Erythroblast (primary cell): ENCODE results near the gene L1CAM.

ENCODE experiments used
- GATA1 ChIP-seq: IDR thresholded peaks from 2 replicates; pipeline ENCODE4 v1.6.1; 2011; ENCODE audit warnings: low read depth, mild to moderate bottlenecking, control low read depth, low read length, moderate library complexity
- POLR2A ChIP-seq: IDR thresholded peaks from 2 replicates; pipeline ENCODE4 v1.6.1; 2011; ENCODE audit warnings: mild to moderate bottlenecking, low read length

DNA sequence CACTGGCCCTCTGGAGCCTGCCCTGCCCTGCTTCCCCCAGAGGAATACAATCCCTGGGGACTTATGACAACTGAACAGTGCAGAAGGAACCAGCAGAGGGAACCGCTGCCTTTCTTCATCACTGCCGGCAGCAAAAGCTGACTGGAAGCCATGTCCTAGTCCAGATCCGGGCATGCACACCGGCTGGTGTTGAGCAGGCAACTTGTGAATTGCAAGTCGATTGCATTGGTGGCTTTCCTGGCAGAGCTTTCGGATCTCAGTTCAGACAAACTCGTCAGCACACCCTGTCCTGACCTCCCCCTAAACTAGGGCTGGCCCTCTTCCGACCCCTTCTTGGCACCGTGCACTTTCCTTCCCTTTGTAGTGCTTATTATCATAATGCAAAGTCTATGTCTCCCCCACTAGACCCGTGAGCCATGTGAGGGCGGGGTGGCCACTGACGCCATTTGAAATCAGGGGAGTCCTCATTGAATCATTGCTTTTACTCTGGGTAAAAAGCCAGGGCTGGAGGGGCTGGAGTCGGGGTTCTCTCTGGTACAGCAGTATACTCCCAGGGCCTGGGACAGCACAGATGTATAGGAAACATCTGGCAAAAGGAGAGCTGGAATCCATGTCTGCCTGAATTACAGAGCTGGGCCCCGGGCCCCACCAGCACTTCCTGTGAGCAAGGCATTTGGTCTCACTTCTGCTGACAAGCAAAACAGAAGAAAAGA lies 38.3 kb upstream of the L1CAM start:
- no peak for TF ChIP-seq POLR2A
- no peak for TF ChIP-seq GATA1
